SK-MEL-5 (cell line): ENCODE results near the gene OGFOD2. TPM values are rescaled to one million over a fixed set of nuclear protein-coding genes. Genes with fewer than 3 reads are reported as not detected.

ENCODE experiments used
- DNase-seq: peaks from one replicate; pipeline ENCODE4 v3.0.0-alpha.2; 2016; ENCODE audit warnings: low read depth, low spot score
- in situ Hi-C: cut with HindIII; loops from 2 replicates; pipeline ENCODE4 v1.10.0; 2016; ENCODE audit warnings: low sequenced_read_pairs, high pct_unique_total_duplicates, low pct_unique_long_range_greater_than_20kb
- total RNA-seq: library from RNA; depleted of rRNA; stranded (reverse); fragments of >200 nt; shearing (Covaris generic); gene quantifications from 2 replicates; pipeline ENCODE4 v1.2.3, GENCODE V29; 2014

OGFOD2 gene
- total RNA-seq, 1 experiment from 2014 or later, result 15.0 TPM

DNA sequence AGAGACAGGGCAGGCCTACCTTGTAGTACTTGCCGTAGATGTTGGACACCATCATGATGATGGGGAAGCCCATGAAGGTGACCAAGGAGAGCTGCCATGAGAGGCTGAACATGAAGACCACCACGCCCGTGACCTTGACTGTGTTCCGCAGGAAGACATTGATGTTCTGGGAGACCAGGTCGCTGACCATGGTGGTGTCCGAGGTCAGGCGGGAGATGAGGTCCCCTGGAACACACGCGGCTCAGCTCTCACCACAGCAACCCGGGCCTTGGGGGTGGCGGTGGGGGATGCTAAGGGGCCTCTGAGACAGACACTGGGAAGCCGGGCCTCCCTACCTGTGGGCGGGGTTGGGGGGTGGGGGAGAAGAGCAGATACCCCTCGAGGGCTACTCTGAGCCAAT, 26.4 kb upstream of the OGFOD2 start:
- no peak for DNase-seq
- in situ Hi-C loops, result no loop called here

DNA sequence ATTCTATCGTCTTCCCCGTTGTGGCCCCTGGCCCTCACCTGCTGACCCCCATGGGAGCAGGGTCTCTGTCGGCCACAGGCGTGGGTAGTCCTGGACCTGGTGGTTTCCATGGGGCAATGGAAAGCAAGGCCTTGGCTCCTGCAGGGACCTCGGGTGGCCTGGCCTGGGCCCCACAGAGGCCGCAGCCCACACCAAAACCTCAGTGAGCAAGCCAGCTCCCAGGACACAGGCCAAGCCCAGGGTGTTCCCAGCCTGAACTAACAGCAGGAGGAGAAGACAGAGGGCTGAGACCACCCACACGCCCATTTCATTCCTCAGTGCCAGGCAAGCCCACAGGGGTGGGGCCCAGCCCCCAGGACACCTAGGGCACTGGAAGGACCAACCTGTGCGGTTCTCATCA, 25.6 kb upstream of the OGFOD2 start:
- in situ Hi-C loops, result no loop called here

GRCh38 chr12:122949816-122950675, 25.0 kb upstream of the OGFOD2 start:
- in situ Hi-C loops, result no loop called here
- no peak for DNase-seq

More for the DNA sequence above, 25.6 kb upstream of the OGFOD2 start:
- DNase-seq, result no peak

GRCh38 chr12:122951406-122951805, 23.6 kb upstream of the OGFOD2 start:
- in situ Hi-C loops, result no loop called here
- DNase-seq, result no peak

DNA sequence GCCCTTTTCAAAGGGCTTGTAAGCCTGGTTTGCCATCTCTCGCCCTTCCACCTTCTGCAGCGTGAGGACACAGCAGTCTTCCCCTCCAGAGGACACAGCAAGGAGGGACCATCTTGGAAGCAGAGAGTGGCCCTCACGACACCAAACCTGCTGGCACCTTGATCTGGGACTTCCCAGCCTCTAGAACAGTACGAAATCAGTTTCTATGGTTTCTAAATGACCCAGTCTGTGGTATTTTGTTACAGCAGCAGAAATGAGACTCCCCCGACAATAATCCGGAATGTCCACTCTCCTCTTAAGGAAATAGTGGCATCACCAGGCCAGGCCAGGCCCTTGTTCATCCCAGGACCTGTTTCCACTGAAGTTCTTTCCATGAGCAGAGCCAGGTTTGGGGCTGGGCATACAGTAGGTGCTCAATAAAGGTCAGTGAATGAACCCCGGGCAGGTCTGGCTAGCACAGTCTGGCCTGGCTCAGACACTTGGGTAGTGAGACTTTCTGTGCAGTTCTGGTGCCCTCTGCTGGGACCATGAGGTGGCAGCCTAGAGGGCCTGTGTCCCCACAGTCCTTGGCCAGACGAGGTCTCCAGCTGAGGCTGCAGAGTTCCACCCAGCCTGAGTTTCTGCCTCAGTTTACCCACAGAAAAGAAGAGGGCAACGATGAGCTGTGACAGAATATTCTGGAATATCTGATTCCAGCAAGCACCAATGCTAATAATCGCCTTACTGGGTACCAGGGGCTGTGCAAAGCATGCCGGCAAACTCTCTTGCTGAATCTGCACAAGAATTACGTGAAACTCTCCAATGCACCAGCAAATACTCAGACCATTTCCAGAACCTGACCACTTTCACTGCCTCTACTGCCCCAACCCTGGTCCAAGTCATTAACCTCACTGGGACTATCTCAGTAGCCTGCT, 22.8 kb upstream of the OGFOD2 start:
- in situ Hi-C loops, result no loop called here
- peak; percentile 84 for DNase-seq

GRCh38 chr12:122955156-122955555, 19.9 kb upstream of the OGFOD2 start:
- DNase-seq, result no peak
- in situ Hi-C loops, result no loop called here

GRCh38 chr12:122956035-122956434, 19.0 kb upstream of the OGFOD2 start:
- in situ Hi-C loops, result no loop called here
- DNase-seq, result no peak

DNA sequence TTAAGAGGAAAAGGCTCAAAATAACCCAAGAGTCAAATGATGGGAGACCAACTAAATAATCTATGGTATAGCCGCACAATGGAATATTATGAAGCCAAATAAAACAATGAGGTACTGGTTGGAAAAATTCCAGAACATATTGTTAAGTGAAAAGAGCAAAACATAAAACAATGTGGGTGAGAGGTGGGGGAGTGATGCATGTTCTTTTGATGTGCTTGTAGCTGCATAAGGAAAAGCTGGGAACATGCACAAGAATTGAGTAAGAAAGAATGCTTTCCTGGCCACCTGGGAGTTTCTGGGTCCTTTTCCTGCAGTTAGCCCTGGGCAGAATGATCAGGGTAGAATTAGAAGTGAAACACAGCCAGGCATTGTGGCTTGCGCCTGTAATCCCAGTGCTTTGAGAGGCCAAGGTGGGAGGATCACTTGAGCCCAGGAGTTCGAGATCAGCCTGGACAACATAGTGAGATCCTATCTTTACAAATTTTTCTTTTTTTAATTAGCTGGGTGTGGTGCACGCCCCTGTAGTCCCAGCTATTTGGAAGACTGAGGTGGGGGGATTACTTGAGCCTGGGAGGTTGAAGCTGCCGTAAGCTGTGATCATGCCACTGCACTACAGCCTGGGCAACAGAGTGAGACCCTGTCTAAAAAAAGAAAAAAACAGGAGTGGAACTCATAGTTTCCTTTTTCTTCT, 16.7 kb upstream of the OGFOD2 start:
- in situ Hi-C loops, result no loop called here
- DNase-seq, result no peak

- DNase-seq, result no peak
- in situ Hi-C loops, result no loop called here
These were observed 15.4 kb upstream of the OGFOD2 start for GRCh38 chr12:122959566-122960192.

DNA sequence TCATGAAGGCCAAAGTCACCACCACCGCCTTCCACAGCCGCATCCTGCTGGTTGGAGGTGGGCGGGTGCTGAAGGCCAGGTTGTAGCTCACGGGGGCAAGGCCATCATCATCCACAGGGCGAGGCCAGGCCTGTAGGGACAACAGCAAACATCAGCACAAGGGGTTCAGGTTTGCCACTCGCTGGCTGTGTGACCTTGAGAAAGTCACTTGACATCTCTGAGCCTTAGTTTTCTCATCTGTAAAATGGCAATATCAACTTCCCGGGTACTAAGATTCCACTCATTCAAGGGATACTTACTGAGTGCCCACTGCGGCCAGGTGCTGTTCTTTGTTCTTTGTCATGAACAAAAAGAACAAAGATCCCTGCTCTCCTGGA, 14.9 kb upstream of the OGFOD2 start:
- DNase-seq, result no peak
- in situ Hi-C loops, result no loop called here

DNA sequence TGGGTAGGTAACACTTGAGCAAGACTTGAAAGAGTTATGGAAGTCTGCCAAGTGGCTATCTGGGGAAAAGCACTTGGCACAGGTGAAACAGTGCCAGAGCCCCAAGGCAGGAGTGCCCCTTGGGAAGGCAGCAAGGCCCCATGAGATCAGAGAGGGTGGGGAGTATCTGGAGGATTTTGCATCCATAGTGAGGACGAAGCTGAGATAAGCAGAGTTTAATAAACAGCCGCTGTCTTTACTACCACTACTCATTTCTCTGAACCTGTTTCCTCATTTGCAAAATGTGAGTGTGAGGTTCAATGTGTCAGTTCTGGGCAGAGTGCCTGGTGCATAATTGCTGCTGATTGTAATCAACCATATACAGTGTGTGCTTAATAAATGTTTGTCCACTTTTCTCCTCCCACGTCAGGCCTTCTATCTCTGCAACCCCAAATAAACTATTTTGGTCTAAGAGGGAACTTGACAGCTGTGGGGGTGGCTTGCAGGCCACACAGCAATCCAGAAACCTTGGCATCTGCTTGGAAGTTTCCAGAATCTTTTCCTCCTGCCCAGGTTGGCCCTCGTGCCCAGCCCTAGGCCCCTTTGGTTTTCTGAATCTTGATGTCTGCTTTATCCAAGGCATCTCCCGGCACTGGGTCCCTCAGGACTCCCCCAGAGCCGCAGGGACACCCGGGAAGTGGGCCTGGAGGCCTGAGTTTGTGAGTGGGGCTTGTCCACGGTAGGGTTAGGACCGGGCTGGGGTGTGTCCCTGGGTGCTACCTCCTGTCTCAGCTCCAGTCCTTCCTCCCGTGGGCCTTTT, 13.3 kb upstream of the OGFOD2 start:
- in situ Hi-C loops, result no loop called here
- DNase-seq, result no peak

DNA sequence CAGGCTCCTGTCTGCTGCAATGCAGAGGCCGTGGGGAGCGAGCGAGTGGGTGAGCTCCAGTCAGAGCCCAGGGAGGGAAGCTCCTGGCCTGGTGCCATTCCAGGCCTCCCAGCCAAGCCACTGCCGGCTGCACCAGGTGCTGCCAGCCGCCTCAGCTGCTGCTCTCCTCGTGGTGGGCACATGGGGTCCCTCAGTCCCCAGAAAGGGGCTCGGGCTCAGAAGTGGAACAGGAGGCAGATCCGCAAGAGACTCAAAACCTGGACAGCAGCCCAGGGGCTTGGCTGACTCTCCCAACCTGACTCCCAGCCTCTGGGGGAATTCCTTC, 11.1 kb upstream of the OGFOD2 start:
- no peak for DNase-seq
- in situ Hi-C loops, result no loop called here

GRCh38 chr12:122964439-122965257, 10.4 kb upstream of the OGFOD2 start:
- no peak for DNase-seq
- in situ Hi-C loops, result no loop called here

DNA sequence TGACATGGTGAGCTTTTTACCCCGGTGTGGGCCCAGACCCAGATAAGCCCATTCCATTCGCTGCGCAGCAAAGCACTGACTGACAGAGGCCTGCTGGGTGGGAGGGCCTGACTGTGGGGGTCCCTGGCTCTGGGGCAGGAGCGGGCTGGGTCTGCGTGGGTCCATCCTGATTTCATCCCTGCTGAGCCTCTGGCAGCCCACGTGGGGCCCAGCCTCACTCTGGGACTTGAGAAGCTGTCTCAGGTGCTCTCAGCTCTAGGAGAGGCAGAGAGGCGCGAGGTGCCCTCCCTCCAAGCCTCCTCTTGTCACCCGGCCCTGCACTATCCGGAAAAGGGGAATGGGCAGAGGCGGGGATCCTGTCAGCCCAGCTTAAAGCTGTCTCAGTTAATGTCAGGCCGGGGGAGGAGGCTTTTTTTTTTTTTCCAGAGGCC, 9.7 kb upstream of the OGFOD2 start:
- DNase-seq, result no peak
- in situ Hi-C loops, result no loop called here

- in situ Hi-C loops, result no loop called here
- peak; percentile 93 for DNase-seq
These were observed 8.9 kb upstream of the OGFOD2 start, which contains the start of gene ABCB9 for GRCh38 chr12:122965851-122966742. Gene ABCB9 (minus strand): TSS chr12:122966463. CDS start chr12:122960235, 6,228 bp downstream.
